ENCODE measurements around the gene APOBEC3G. TPM values are rescaled to one million over a fixed set of nuclear protein-coding genes. Genes with fewer than 3 reads are reported as not detected.
"Not testable (repeated sequence)": the region's sequence is repeated elsewhere in the genome, so short reads cannot be mapped to it uniquely, and the experiment has no call there.

The APOBEC3G gene
- total and polyA plus RNA-seq, 2 of the 13 experiments (the other 11 are each of a cell fraction or from before 2014, with no cell fraction given) = 3.2 to 4.1 TPM

- H3K9ac ChIP-seq (ENCODE audit: insufficient read depth, low read depth, low read length); H3K36me3 ChIP-seq (replicated peaks in 1 of 2; ENCODE audit: control insufficient read depth in 1 of 2, insufficient read depth in 2 of 2, low read length in 2 of 2); H3K9me3 ChIP-seq (ENCODE audit: low read length); H2AFZ ChIP-seq (ENCODE audit: low read length); ATAC-seq; BruUV-seq (replicated peaks); H4K20me1 ChIP-seq (ENCODE audit: insufficient read depth, low read length); H3K27me3 ChIP-seq (ENCODE audit: control insufficient read depth in 1 of 2, insufficient read depth in 2 of 2, low read length in 2 of 2); H3K4me3 ChIP-seq (replicated peaks in 1 of 3; ENCODE audit: insufficient read depth in 1 of 3, low read depth in 2 of 3, low read length in 3 of 3); CTCF ChIA-PET (ENCODE audit: low intra/inter-chr PET ratio, low total read pairs); intact Hi-C loops (cut with micrococcal nuclease; ENCODE audit: unreplicated experiment); H3K27ac ChIP-seq (ENCODE audit: extremely low read length, insufficient read depth, low read length); H3K4me2 ChIP-seq (ENCODE audit: low read depth, low read length); POLR2A ChIA-PET; FAIRE-seq; DNase-seq (ENCODE audit: low spot score); in situ Hi-C loops (cut with HindIII; ENCODE audit: extremely low pct_ligation_motif_present, low pct_unique_long_range_greater_than_20kb); H3K79me2 ChIP-seq (ENCODE audit: insufficient read depth, low read length): not testable (repeated sequence)
- WGBS (ENCODE audit: low lambda C conversion rate) = 59% methylated on average over 14 of the region's 18 CpGs
- TF ChIP-seq, protein P1, sequence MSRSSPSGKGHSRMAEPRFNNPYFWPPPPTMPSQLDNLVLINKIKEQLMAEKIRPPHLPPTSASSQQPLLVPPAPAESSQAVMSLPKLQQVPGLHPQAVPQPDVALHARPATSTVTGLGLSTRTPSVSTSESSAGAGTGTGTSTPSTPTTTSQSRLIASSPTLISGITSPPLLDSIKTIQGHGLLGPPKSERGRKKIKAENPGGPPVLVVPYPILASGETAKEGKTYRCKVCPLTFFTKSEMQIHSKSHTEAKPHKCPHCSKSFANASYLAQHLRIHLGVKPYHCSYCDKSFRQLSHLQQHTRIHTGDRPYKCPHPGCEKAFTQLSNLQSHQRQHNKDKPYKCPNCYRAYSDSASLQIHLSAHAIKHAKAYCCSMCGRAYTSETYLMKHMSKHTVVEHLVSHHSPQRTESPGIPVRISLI (CRISPR knock-in tag; IDR thresholded peaks at IDR 0.05; ENCODE audit: borderline replicate concordance) = peak; percentile 58; the same call in 1 of the 2 replicates
- peak; percentile 38; the same call in 1 of the 2 replicates for TF ChIP-seq ZBTB38 (CRISPR knock-in tag; IDR thresholded peaks at IDR 0.05)
- H3K4me1 ChIP-seq (ENCODE audit: insufficient read depth, low read length) = peaks cover 33% of the 10 kb centered on the region
These were observed 34.0 kb upstream of the APOBEC3G start for GRCh38 chr22:39043063-39043462.

DNA sequence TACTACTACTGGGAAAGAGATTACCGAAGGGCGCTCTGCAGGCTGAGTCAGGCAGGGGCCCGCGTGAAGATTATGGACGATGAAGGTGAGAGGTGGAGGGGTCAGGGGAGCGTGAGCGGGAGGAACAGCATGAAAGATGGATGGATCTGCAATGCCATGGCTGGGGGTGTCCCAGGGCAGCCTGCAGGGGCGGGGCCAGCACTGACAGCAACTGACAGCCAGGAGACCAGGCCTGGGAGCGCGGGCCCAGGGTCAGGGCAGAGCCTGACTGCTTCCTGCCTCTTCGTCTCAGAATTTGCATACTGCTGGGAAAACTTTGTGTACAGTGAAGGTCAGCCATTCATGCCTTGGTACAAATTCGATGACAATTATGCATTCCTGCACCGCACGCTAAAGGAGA, 31.9 kb upstream of the APOBEC3G start:
- FAIRE-seq; H3K79me2 ChIP-seq (ENCODE audit: insufficient read depth, low read length); POLR2A ChIA-PET; ATAC-seq; H3K27me3 ChIP-seq (ENCODE audit: control insufficient read depth in 1 of 2, insufficient read depth in 2 of 2, low read length in 2 of 2); H3K9ac ChIP-seq (ENCODE audit: insufficient read depth, low read depth, low read length); H3K27ac ChIP-seq (ENCODE audit: extremely low read length, insufficient read depth, low read length); H3K4me3 ChIP-seq (replicated peaks in 1 of 3; ENCODE audit: insufficient read depth in 1 of 3, low read depth in 2 of 3, low read length in 3 of 3); H3K4me2 ChIP-seq (ENCODE audit: low read depth, low read length); DNase-seq (ENCODE audit: low spot score); H4K20me1 ChIP-seq (ENCODE audit: insufficient read depth, low read length); BruUV-seq (replicated peaks); H3K9me3 ChIP-seq (ENCODE audit: low read length); H2AFZ ChIP-seq (ENCODE audit: low read length); intact Hi-C loops (cut with micrococcal nuclease; ENCODE audit: unreplicated experiment); CTCF ChIA-PET (ENCODE audit: low intra/inter-chr PET ratio, low total read pairs); in situ Hi-C loops (cut with HindIII; ENCODE audit: extremely low pct_ligation_motif_present, low pct_unique_long_range_greater_than_20kb); H3K36me3 ChIP-seq (replicated peaks in 1 of 2; ENCODE audit: control insufficient read depth in 1 of 2, insufficient read depth in 2 of 2, low read length in 2 of 2): not testable (repeated sequence)
- H3K4me1 ChIP-seq (ENCODE audit: insufficient read depth, low read length) = peaks cover 21% of the 10 kb centered on the region
- WGBS (ENCODE audit: low lambda C conversion rate) = 95% methylated on average over 14 of the region's 14 CpGs

- FAIRE-seq; H4K20me1 ChIP-seq (ENCODE audit: insufficient read depth, low read length); ATAC-seq; H3K9me3 ChIP-seq (ENCODE audit: low read length); H3K79me2 ChIP-seq (ENCODE audit: insufficient read depth, low read length); H3K27me3 ChIP-seq (ENCODE audit: control insufficient read depth in 1 of 2, insufficient read depth in 2 of 2, low read length in 2 of 2); H2AFZ ChIP-seq (ENCODE audit: low read length); H3K36me3 ChIP-seq (replicated peaks in 1 of 2; ENCODE audit: control insufficient read depth in 1 of 2, insufficient read depth in 2 of 2, low read length in 2 of 2); H3K27ac ChIP-seq (ENCODE audit: extremely low read length, insufficient read depth, low read length); BruUV-seq (replicated peaks); H3K4me1 ChIP-seq (ENCODE audit: insufficient read depth, low read length); H3K9ac ChIP-seq (ENCODE audit: insufficient read depth, low read depth, low read length); H3K4me2 ChIP-seq (ENCODE audit: low read depth, low read length); H3K4me3 ChIP-seq (replicated peaks in 1 of 3; ENCODE audit: insufficient read depth in 1 of 3, low read depth in 2 of 3, low read length in 3 of 3); DNase-seq (ENCODE audit: low spot score); POLR2A ChIA-PET; intact Hi-C loops (cut with micrococcal nuclease; ENCODE audit: unreplicated experiment); in situ Hi-C loops (cut with HindIII; ENCODE audit: extremely low pct_ligation_motif_present, low pct_unique_long_range_greater_than_20kb); CTCF ChIA-PET (ENCODE audit: low intra/inter-chr PET ratio, low total read pairs): not testable (repeated sequence)
- 51% methylated on average over 7 of the region's 7 CpGs for WGBS (ENCODE audit: low lambda C conversion rate)
These were observed 27.6 kb upstream of the APOBEC3G start for GRCh38 chr22:39049486-39049885.

DNA sequence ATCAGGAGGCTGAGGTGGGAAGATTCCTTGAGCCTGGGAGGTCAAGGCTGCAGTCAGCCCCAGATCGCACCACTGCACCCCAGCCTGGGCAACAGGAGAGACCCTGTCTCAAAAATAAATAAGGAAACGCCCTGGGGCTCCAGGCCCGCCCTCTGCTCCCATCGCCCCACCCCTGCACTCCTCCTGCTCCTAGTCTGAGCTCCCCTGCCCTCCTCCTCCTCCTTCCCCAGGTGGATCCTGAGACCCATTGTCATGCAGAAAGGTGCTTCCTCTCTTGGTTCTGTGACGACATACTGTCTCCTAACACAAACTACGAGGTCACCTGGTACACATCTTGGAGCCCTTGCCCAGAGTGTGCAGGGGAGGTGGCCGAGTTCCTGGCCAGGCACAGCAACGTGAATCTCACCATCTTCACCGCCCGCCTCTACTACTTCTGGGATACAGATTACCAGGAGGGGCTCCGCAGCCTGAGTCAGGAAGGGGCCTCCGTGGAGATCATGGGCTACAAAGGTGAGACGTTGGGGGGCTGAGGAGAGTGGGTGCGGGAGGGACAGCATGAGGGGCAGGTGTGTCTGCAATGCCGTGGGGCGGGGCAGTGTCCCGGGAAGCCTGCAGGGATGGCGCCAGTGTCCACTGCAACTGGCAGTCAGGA, 25.1 kb upstream of the APOBEC3G start:
- WGBS (ENCODE audit: low lambda C conversion rate) = 71% methylated on average over 12 of the region's 18 CpGs
- H3K27ac ChIP-seq (ENCODE audit: extremely low read length, insufficient read depth, low read length); FAIRE-seq; BruUV-seq (replicated peaks); intact Hi-C loops (cut with micrococcal nuclease; ENCODE audit: unreplicated experiment); H3K4me3 ChIP-seq (replicated peaks in 1 of 3; ENCODE audit: insufficient read depth in 1 of 3, low read depth in 2 of 3, low read length in 3 of 3); H4K20me1 ChIP-seq (ENCODE audit: insufficient read depth, low read length); H3K27me3 ChIP-seq (ENCODE audit: control insufficient read depth in 1 of 2, insufficient read depth in 2 of 2, low read length in 2 of 2); in situ Hi-C loops (cut with HindIII; ENCODE audit: extremely low pct_ligation_motif_present, low pct_unique_long_range_greater_than_20kb); H3K79me2 ChIP-seq (ENCODE audit: insufficient read depth, low read length); CTCF ChIA-PET (ENCODE audit: low intra/inter-chr PET ratio, low total read pairs); POLR2A ChIA-PET; H3K36me3 ChIP-seq (replicated peaks in 1 of 2; ENCODE audit: control insufficient read depth in 1 of 2, insufficient read depth in 2 of 2, low read length in 2 of 2); H3K9ac ChIP-seq (ENCODE audit: insufficient read depth, low read depth, low read length); DNase-seq (ENCODE audit: low spot score); ATAC-seq; H2AFZ ChIP-seq (ENCODE audit: low read length); H3K4me2 ChIP-seq (ENCODE audit: low read depth, low read length): not testable (repeated sequence)
- H3K4me1 ChIP-seq (ENCODE audit: insufficient read depth, low read length) = peaks cover 19% of the 10 kb centered on the region
- peaks cover 14% of the 10 kb centered on the region for H3K9me3 ChIP-seq (ENCODE audit: low read length)

All from HepG2 (cell line).